RWPE1 (cell line): Measurements from ENCODE around the gene HES2.

Experiments
- CTCF ChIA-PET: fragments of 350-600 bp; sonication (Branson Sonifier 250); formaldehyde crosslinking; extraction: SDS; loops from one replicate; lab custom pipeline; 2021; lab: Yijun Ruan, JAX
- POLR2A ChIA-PET: fragments of 400-600 bp; formaldehyde crosslinking; extraction: SDS; loops from one replicate; lab custom pipeline; 2020; ENCODE audit warnings: antibody characterized with exemption; ENCODE audit not compliant: low non-redundant PET; lab: Yijun Ruan, JAX
- DNase-seq: peaks from one replicate; pipeline ENCODE4 v3.0.0; 2012; ENCODE audit warnings: low spot score
- H3K27ac ChIP-seq: fragments of 450-650 bp; 2 replicates; pipeline ENCODE4 v1.5.1; 2017
- CTCF ChIP-seq: fragments of 450-650 bp; conservative IDR thresholded peaks from 2 replicates; pipeline ENCODE4 v1.5.1; 2017; ENCODE audit warnings: low read depth, mild to moderate bottlenecking

HES2 gene

DNA sequence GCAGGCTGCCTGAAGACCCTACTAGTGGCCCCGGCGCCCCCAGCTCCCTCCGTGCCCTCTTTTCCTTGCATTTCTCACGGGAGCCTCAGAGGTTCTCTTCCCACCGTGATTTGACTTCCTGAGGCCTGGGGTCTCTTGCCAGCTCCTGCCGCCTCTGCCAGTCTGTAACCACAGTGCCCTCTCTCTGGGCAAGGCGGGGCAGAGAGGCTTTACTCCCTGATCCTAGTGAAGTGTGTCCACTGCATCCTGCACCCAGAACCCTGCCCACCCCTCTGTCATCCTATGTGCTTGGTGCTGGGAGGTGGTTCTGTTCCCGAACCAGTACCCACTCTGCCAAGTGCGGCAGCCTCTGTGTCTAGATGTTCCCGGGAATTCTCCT, 7.2 kb upstream of the HES2 start:
- ChIA-PET CTCF (interaction anchor here (1.1 kb wide), 1 partner anchor 11 kb away, joined by 9 read pairs; no protein-coding TSS in a partner anchor), POLR2A (no interaction called here)
- DNase-seq = no peak
- peak overlapping the region; percentile 88 for H3K27ac ChIP-seq
- no peak for TF ChIP-seq CTCF

DNA sequence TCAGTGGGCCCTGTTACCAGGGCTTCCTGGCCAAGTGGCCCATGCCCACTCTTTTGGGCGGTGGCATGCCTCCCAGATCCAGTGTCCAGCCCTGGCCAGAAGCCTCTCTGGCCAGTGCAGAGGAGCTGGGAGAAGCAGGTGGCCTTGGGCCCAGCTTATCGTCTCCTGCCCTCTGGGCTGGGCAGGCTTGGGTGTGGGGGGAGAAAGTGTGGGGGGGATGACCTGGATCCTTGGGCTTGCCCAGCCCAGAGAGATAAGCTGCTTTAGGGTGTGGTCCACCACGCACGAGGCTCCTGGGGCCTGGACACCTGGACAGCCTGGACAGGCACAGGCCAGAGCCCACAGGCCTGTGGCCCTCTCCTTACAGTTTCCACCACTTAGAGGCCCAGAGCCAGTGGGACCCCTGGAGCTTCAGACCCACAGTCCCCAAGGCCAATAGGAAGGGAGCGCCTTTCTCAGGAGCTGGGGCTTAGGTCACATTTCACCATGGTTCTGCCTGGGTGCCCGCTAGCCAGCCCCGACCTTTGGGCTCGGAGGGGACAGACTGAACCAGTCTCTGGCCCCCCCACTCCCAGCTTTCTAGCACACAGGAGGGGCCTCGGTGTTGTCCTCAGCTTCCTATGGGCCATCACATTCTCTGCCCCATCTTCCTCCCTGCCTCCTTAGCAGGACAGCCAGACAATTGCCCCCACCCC, 6.7 kb upstream of the HES2 start:
- ChIA-PET POLR2A (no interaction called here), CTCF (interaction anchor here (0.7 to 1.1 kb wide), 2 partner anchors 12 to 670 kb away, joined by 3 to 9 read pairs; no protein-coding TSS in a partner anchor)
- DNase-seq = no peak
- no peak for TF ChIP-seq CTCF
- H3K27ac ChIP-seq = peak overlapping the region; percentile 88

- peak overlapping the region; percentile 88 for H3K27ac ChIP-seq
- no peak for DNase-seq
- ChIA-PET CTCF (interaction anchor here (1.0 to 1.1 kb wide), 3 partner anchors 12 to 181 kb away, joined by 3 to 9 read pairs (median 4); no protein-coding TSS in a partner anchor), POLR2A (no interaction called here)
- no peak for TF ChIP-seq CTCF
Observed at GRCh38 chr1:6425658-6426057, 5.9 kb upstream of the HES2 start.

- DNase-seq = no peak
- peak within 1 kb of the TSS; percentile 88 for H3K27ac ChIP-seq
- no peak for TF ChIP-seq CTCF
- ChIA-PET POLR2A (no interaction called here), CTCF (interaction anchor here (0.6 to 1.0 kb wide), 3 partner anchors 13 to 180 kb away, joined by 3 to 4 read pairs (median 3); no protein-coding TSS in a partner anchor)
Observed at GRCh38 chr1:6424619-6425593, 5.2 kb upstream of the HES2 start, which contains the start of gene ESPN. ESPN (plus strand) TSS chr1:6424776; CDS start chr1:6424956, 180 bp downstream.

- CTCF ChIA-PET = interaction anchor here (0.5 to 6.8 kb wide), 15 partner anchors 9 to 382 kb away, joined by 3 to 85 read pairs (median 4); no protein-coding TSS in a partner anchor
- no peak for TF ChIP-seq CTCF
- H3K27ac ChIP-seq = peak overlapping the region; percentile 88
- no peak for DNase-seq
- POLR2A ChIA-PET = no interaction called here
Observed at GRCh38 chr1:6424000-6424565, 4.4 kb upstream of the HES2 start.
